Measurements from ENCODE around the gene IDE. TPM values are rescaled to one million over a fixed set of nuclear protein-coding genes. Genes with fewer than 3 reads are reported as not detected.
"Not testable (repeated sequence)": the region's sequence is repeated elsewhere in the genome, so short reads cannot be mapped to it uniquely, and the experiment has no call there.

Gene IDE
- total RNA-seq, 3 donors from 2014 or later: 36.6 to 48.7 (median 41.6) TPM

- H3K36me3 ChIP-seq (ENCODE audit: low read depth): no peaks in the 10 kb centered on the region
- no peaks in the 10 kb centered on the region for H3K4me1 ChIP-seq (ENCODE audit: low read depth)
- no peak overlapping the region for H3K4me3 ChIP-seq
- no peaks in the 10 kb centered on the region for H3K9me3 ChIP-seq
- no peak for ATAC-seq
- TF ChIP-seq CTCF (IDR thresholded peaks at IDR 0.05): no peak
- DNase-seq: no peak
- intact Hi-C loops (cut with DNase I, micrococcal nuclease): no loop called here
Measured at GRCh38 chr10:92464364-92464763, 109.5 kb downstream of the IDE start.

GRCh38 chr10:92463582-92463981 lies 110.3 kb downstream of the IDE start:
- ATAC-seq (no peak), DNase-seq (no peak)
- Histone ChIP-seq H3K4me3 (no peak overlapping the region), H3K4me1 (ENCODE audit: low read depth) (no peaks in the 10 kb centered on the region), H3K36me3 (ENCODE audit: low read depth) (no peaks in the 10 kb centered on the region), H3K9me3 (no peaks in the 10 kb centered on the region)
- intact Hi-C loops (cut with DNase I, micrococcal nuclease): no loop called here
- no peak for TF ChIP-seq CTCF (IDR thresholded peaks at IDR 0.05)

GRCh38 chr10:92454955-92455354 lies 118.9 kb downstream of the IDE start:
- H3K4me3 ChIP-seq; H3K36me3 ChIP-seq (ENCODE audit: low read depth); H3K4me1 ChIP-seq (ENCODE audit: low read depth); intact Hi-C loops (cut with DNase I, micrococcal nuclease); DNase-seq; H3K9me3 ChIP-seq; ATAC-seq: not testable (repeated sequence)

GRCh38 chr10:92452313-92452712 lies 121.6 kb downstream of the IDE start:
- ATAC-seq (no peak), DNase-seq (no peak)
- Histone ChIP-seq H3K4me3 (no peak overlapping the region), H3K9me3 (no peaks in the 10 kb centered on the region), H3K36me3 (ENCODE audit: low read depth) (no peaks in the 10 kb centered on the region), H3K4me1 (ENCODE audit: low read depth) (no peaks in the 10 kb centered on the region)
- no peak for TF ChIP-seq CTCF (IDR thresholded peaks at IDR 0.05)
- intact Hi-C loops (cut with DNase I, micrococcal nuclease): no loop called here

- H3K4me3 ChIP-seq: no peak overlapping the region
- no peaks in the 10 kb centered on the region for H3K4me1 ChIP-seq (ENCODE audit: low read depth)
- DNase-seq (no peak), ATAC-seq (no peak)
- intact Hi-C loops (cut with DNase I, micrococcal nuclease): no loop called here
- no peaks in the 10 kb centered on the region for H3K9me3 ChIP-seq
- H3K36me3 ChIP-seq (ENCODE audit: low read depth): no peaks in the 10 kb centered on the region
- TF ChIP-seq CTCF (IDR thresholded peaks at IDR 0.05): no peak
Measured at GRCh38 chr10:92451431-92451830, 122.5 kb downstream of the IDE start.

- no peak for TF ChIP-seq CTCF (IDR thresholded peaks at IDR 0.05)
- ATAC-seq (peak; percentile 67), DNase-seq (no peak)
- no peak overlapping the region for H3K4me3 ChIP-seq
- intact Hi-C loops (cut with DNase I, micrococcal nuclease): no loop called here
- H3K9me3 ChIP-seq: no peaks in the 10 kb centered on the region
- no peaks in the 10 kb centered on the region for H3K4me1 ChIP-seq (ENCODE audit: low read depth)
- no peaks in the 10 kb centered on the region for H3K36me3 ChIP-seq (ENCODE audit: low read depth)
Measured at GRCh38 chr10:92450896-92451295, 123.0 kb downstream of the IDE start.

Data from mucosa of descending colon (tissue), 3 donors.